Measurements from ENCODE around the gene LRRC41.
A peak's percentile ranks its signal among the peaks of the same experiment; 100 is the strongest.
"Not testable (repeated sequence)": the region's sequence is repeated elsewhere in the genome, so short reads cannot be mapped to it uniquely, and the experiment has no call there.

LRRC41 gene, protein sequence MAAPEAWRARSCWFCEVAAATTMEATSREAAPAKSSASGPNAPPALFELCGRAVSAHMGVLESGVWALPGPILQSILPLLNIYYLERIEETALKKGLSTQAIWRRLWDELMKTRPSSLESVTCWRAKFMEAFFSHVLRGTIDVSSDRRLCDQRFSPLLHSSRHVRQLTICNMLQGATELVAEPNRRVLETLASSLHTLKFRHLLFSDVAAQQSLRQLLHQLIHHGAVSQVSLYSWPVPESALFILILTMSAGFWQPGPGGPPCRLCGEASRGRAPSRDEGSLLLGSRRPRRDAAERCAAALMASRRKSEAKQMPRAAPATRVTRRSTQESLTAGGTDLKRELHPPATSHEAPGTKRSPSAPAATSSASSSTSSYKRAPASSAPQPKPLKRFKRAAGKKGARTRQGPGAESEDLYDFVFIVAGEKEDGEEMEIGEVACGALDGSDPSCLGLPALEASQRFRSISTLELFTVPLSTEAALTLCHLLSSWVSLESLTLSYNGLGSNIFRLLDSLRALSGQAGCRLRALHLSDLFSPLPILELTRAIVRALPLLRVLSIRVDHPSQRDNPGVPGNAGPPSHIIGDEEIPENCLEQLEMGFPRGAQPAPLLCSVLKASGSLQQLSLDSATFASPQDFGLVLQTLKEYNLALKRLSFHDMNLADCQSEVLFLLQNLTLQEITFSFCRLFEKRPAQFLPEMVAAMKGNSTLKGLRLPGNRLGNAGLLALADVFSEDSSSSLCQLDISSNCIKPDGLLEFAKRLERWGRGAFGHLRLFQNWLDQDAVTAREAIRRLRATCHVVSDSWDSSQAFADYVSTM

DNA sequence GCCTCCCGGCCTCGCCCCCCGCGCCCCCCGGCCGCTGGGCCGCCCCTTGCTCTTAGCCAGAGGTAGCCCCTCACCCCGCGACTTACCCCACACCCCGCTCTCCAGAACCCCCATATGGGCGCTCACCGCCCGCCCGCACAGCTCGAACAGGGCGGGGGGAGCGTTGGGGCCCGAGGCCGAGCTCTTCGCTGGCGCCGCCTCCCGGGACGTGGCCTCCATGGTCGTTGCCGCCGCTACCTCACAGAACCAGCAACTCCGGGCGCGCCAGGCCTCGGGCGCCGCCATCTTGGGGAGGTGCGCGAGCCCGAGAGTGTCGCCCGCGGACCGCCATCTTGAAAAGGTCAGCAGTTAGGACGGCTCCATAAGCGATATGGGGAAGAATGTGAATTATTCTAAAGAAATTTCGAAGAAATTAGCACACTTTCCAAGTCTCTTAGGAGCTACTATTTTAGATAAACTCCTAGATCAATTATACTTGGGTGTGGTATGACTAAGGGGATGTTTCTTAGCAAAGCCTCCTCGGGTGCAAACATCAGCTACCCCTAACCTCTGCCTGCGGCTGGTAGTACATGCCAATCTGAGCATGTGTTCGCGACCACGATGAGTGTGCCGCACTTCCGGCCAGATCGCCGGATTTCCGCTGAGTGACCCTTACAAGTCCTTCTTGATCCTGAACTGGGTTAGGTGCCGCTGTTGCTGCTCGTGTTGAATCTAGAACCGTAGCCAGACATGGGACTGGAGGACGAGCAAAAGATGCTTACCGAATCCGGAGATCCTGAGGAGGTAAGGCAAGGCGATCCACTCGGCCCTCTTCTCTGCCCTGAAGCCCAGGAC, at the start of gene LRRC41, which contains the start of gene UQCRH:
LRRC41 (minus strand) TSS at position 579 of the 834 bp plus-strand sequence; CDS start at position 285, 294 bp downstream.
UQCRH (plus strand) TSS at position 661 of the 834 bp plus-strand sequence; CDS start at position 730, 69 bp downstream.
- DNase-seq, result peak; percentile 56 to 88

DNA sequence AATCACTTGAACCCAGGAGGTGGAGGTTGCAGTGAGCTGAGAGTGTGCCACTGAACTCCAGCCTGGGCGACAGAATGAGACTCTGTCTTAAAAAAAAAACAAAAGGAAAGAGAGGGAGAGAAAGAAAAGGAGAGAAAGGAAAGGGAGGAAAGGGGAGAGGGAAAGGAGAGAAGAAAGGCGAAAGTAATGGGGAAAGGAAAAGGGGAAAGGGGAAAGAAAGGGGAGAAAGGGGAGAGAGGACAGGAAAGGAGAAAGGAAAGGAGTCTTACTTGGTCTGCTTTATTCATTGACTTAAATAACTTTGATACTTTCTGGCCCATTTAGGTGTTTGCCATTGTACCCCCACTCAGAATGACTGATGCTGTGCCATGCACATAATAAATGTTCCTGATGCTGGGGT, 48.9 kb upstream of the LRRC41 start:
- DNase-seq, result no peak

- DNase-seq, result no peak
Observed at GRCh38 chr1:46345281-46345680, 41.9 kb upstream of the LRRC41 start.

DNA sequence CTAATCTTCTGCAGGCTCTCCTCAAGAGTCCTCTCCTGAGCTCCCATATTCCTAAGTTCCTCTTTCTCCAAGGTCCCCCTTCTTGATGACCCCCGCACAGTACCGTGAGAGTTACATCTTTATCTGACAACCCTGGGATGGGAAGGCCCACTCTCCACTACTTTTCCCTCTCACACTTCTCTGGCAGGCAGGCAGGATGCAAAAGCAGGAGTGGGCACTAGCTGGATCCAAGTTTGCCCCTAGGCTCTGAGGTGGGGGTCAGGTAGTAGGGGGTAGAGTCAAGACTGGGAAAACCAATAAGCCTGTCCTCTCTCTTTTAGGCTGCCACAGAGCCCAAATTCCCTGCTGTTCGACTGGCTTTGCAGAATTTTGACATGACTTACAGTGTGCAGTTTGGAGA, 41.1 kb upstream of the LRRC41 start:
- no peak for DNase-seq

GRCh38 chr1:46343705-46344104, 40.3 kb upstream of the LRRC41 start:
- DNase-seq, result no peak

GRCh38 chr1:46343351-46343695, 39.9 kb upstream of the LRRC41 start:
- DNase-seq, result no peak

GRCh38 chr1:46342677-46343350, 39.4 kb upstream of the LRRC41 start:
- DNase-seq, result no peak

DNA sequence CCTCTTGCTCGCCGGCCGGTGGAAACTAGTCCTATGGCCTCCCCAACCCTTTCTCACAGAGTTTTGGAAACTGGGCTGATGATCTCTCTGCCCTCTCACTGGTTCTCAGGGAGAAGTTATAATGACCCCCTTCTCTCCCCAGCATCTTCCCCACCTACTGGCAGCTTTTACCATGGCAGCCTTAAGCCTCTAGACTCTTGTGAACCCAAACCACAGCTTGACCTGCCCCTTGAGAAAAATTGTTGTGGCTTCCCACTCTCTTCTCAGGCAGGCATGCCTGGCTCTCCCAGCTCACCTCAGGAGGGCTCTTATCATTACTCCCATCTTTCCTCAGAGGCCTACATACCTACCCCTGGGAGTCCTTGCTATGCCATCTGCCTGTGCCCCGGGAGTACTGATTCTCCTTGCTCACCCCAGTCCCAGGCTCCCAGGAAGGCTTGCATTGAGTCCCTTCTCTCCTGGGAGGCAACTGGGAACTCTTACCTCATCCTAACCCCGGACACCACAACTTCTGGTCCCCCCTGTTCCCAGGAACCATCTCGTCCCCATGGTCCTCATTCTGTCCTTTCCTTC, 38.8 kb upstream of the LRRC41 start:
- DNase-seq, result no peak

DNA sequence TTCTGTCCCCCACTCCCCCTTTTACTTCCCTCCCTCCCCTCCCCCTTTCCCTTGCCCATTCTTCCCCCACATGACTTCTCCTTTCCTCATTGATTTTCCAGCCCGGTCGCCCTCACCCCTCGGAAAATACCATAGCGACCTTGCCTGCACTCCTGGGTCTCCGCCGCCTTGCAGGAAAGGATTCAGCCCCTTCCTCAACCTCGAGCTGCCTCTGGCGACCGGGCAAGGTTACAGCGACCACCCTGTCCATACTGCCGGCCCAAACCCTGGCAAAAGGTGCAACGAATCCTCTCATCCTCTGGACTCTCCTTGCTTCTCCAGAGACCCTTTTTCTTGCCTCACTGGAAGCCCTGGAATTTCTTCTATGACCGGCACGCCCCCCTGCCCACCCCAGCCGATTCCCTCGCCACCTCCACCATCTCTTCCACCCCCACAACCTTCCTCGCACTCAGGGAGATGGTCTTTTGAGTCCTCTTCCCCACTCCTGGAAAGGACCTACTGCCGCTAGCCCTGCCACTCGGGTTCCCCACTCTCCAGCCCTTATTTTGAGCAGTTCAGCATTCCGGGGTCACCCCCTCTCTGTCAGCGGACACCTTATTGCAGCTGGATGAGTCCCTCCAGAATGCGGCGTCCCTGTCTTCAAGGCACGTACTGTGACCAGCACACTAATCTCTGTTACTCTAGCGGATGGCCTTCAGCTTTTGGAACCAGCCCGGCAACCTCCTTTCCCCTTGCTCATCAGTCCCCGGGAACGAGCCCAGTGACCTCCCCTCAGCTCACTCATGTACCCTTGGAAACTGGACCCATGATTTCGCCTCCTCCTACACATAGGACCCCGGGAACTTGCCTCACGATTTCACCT, 38.0 kb upstream of the LRRC41 start:
- no peak for DNase-seq

DNA sequence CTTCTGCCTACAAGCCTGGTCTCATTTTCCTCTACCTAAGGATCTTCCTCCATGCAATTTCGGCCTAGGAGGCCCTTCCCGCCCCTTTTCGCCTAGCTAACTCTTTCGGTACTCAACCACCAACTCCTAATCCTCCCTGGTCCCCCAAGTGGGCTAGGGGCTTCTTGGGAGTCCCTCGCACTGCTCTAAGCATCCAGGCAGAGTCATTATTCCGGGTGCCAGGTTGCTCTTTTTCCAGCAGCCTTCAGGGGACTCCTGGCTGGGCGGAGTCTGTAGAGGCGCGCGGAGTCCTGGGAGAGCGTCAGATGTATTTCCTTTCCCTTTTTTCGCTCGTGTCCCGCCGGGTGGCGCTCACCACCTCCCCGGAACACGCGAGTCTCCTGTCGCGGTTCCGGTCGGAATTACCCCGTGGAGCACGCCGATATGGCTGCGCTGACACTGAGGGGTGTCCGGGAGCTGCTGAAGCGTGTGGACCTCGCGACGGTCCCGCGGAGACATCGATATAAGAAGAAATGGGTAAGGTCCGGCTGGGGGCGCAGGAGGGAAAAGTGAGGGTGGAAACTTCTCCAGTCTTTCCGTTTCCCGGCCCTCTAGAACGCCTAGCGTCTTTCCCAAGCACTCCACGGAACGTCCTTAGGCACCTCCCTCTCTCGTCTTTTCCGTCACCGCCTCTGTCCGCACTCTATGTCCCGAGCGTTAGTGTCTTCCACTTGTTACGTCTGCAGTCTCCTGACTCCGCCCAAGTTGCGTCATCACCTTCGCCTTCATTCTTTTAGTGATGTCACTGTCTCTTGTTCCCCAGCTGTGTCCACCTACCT, 37.2 kb upstream of the LRRC41 start, which contains the start of gene NSUN4:
NSUN4 (plus strand) TSS at position 404 of the 818 bp plus-strand sequence; CDS start at position 424, 20 bp downstream.
- peak; percentile 19 to 76 for DNase-seq

DNA sequence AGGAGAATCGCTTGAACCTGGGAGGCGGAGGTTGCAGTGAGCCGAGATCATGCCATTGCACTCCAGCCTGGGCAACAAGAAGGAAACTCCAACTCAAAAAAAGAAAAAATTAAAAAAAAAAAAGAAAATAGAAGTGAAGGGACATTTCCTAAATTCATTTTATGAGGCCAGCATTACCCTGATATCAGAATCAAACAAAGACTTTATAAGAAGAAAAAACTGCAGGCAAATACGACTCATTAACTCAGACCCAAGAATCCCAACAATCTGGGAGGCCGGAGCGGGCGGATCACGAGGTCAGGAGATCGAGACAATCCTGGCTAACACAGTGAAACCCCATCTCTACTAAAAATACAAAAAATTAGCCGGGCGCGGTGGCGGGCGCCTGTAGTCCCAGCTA, 34.0 kb upstream of the LRRC41 start:
- DNase-seq, result not testable (repeated sequence)

DNA sequence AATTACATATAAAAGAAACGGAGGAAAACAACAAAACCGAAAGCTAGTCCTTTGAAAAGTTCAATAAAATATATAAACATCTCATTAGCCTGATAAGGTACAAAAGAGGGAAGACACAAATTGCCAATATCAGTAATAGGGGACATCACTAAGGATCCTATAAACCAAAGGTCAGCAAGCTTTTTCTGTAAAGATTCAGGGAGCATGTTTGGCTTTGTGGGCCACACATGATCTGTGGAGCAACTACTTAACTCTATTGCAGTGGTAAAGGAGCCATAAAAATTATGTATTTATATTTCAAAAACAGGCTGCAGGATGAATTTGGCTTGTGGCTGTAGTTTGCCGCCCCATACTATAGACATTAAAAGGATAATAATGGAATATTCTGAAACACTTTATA, 31.7 kb upstream of the LRRC41 start:
- DNase-seq, result no peak

DNA sequence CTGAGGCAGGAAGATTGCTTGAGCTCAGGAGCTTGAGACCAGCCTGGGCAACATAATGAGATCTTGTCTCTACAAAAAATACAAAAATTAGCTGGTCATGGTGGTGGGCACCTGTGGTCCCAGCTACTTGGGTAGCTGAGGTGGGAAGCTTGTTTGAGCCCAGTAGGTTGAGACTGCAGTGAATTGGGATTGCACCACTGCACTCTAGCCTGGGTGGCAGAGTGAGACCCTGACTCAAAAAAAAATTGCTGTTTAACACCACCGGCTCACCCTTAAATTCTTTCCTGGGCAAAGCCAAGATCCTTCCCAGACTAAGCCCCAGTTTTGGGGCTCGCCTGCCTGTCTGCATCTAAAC, 30.6 kb upstream of the LRRC41 start:
- DNase-seq, result no peak

GRCh38 chr1:46333300-46334029, 30.0 kb upstream of the LRRC41 start:
- no peak for DNase-seq

GRCh38 chr1:46331786-46332540, 28.5 kb upstream of the LRRC41 start:
- DNase-seq, result not testable (repeated sequence)

GRCh38 chr1:46330381-46330780, 27.0 kb upstream of the LRRC41 start:
- DNase-seq, result not testable (repeated sequence)

DNA sequence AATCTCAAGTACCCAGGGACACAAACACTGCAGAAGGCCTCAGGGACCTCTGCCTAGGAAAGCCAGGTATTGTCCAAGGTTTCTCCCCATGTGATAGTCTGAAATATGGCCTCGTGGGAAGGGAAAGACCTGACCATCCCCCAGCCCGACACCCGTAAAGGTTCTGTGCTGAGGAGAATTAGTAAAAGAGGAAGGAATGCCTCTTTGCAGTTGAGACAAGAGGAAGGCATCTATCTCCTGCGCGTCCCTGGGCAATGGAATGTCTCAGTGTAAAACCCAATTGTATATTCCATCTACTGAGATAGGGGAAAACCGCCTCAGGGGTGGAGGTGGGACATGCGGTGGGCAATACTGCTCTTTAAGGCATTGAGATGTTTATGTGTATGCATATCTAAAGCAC, 26.4 kb upstream of the LRRC41 start:
- DNase-seq, result not testable (repeated sequence)

DNA sequence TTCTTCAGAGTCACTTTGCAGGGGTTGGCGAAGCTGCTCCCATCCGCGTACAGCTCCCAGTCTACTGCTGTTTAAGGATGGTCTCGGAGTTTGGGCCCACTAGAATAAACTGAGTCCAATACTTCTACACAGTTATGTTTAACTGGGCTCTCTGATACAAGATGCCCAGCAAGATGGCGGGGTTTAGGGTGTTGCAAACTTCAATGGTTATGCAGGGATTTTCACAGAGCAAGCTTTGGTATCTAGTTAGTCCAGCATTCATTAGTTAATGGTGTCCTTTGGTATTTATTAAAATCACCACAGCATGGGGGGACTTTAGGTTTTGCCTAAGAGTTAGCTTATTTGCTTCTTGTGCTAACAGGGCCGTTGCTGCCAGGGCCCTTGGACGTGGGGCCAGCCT, 24.8 kb upstream of the LRRC41 start:
- DNase-seq, result not testable (repeated sequence)
